HCT116 (cell line): ENCODE measurements around the gene HBE1. TPM values are rescaled to one million over a fixed set of nuclear protein-coding genes. Genes with fewer than 3 reads are reported as not detected.

Experiments used
- ATAC-seq: fragments of 200-7000 bp; cut with Tn5 transposase; 2 replicates; pipeline ENCODE4 v1.9.1; 2020; ENCODE audit warnings: mild to moderate bottlenecking, moderate library complexity
- BruUV-seq: library from RNA; stranded (reverse); fragments of 400-500 nt; replicated peaks from 2 replicates; lab custom pipeline; 2021; lab: Mats Ljungman, UMichigan
- CTCF ChIA-PET: fragments of 300-600 bp; sonication (Branson Sonifier 250); formaldehyde crosslinking; loops from one replicate; lab custom pipeline; 2021; ENCODE audit warnings: antibody characterized with exemption; lab: Charles Lee
- POLR2A ChIA-PET: fragments of 300-600, 350-600 bp; sonication (Branson Sonifier 250); formaldehyde crosslinking; loops from one replicate; lab custom pipeline; 2021; ENCODE audit warnings: antibody characterized with exemption; lab: Charles Lee
- RAD21 ChIA-PET, 2 experiments: fragments of 300-600 bp; sonication (Branson Sonifier 250); formaldehyde crosslinking; loops; one replicate each; lab custom pipeline; 2023; ENCODE audit warnings: low total read pairs in 2 of 2; ENCODE audit not compliant: uncharacterized antibody in 2 of 2, unreplicated experiment in 2 of 2, low non-redundant PET in 1 of 2; lab: Charles Lee
- DNase-seq: peaks from one replicate; pipeline ENCODE4 v3.0.0-alpha.2; 2010; ENCODE audit warnings: low read depth, low spot score
- H2AFZ ChIP-seq: fragments of 200-600 bp; shearing (Covaris generic), sonication (generic); 2 replicates; pipeline ENCODE4 v1.6.1; 2017; ENCODE audit warnings: low read depth, mixed run types, mixed read lengths, antibody characterized with exemption, low read length; ENCODE audit not compliant: poor library complexity, severe bottlenecking
- H3K27ac ChIP-seq: 2 replicates; pipeline ENCODE4 v1.5.1; 2012; ENCODE audit warnings: low read depth, low read length
- H3K27me3 ChIP-seq: fragments of 200-600 bp; sonication (generic); 2 replicates; pipeline ENCODE4 v1.6.1; 2016; ENCODE audit warnings: mixed run types, low read length, mixed read lengths; ENCODE audit not compliant: insufficient read depth
- H3K36me3 ChIP-seq, 2 experiments: fragments of 200-500 bp in 1 of 2; fragments of 200-600 bp in 1 of 2; sonication (Bioruptor generic) in 1 of 2; sonication (generic) in 1 of 2; 2 replicates each; pipeline versions ENCODE4 v1.5.1 to v1.6.1; 2014 to 2016; ENCODE audit warnings: low read length in 2 of 2, inconsistent platforms in 1 of 2, mixed read lengths in 1 of 2, mixed run types in 1 of 2; ENCODE audit not compliant: insufficient read depth in 2 of 2, control insufficient read depth in 1 of 2
- H3K4me1 ChIP-seq, 2 experiments: fragments of 200-600 bp in 1 of 2; sonication (generic) in 1 of 2; 2 replicates each; pipeline versions ENCODE4 v1.5.1 to v1.6.1; 2012 to 2017; ENCODE audit warnings: low read length in 2 of 2, inconsistent platforms in 1 of 2, mild to moderate bottlenecking in 1 of 2, mixed read lengths in 1 of 2, mixed run types in 1 of 2, moderate library complexity in 1 of 2; ENCODE audit not compliant: insufficient read depth in 2 of 2, control insufficient read depth in 1 of 2
- H3K4me2 ChIP-seq: fragments of 200-600 bp; sonication (generic); 2 replicates; pipeline ENCODE4 v1.6.1; 2017; ENCODE audit warnings: mixed run types, low read length, mixed read lengths
- H3K4me3 ChIP-seq, 2 experiments: fragments of 200-600 bp in 1 of 2; sonication (generic) in 1 of 2; replicated peaks in 1 of 2; 2 replicates each; pipeline ENCODE4 v1.5.1; 2011 to 2016; ENCODE audit warnings: low read length in 2 of 2, control low read depth in 1 of 2, low read depth in 1 of 2, mild to moderate bottlenecking in 1 of 2, mixed read lengths in 1 of 2, mixed run types in 1 of 2
- H3K79me2 ChIP-seq: fragments of 200-600 bp; sonication (generic); 2 replicates; pipeline ENCODE4 v1.6.1; 2017; ENCODE audit warnings: mild to moderate bottlenecking, mixed run types, low read length, moderate library complexity, mixed read lengths; ENCODE audit not compliant: insufficient read depth
- H3K9ac ChIP-seq: fragments of 200-600 bp; sonication (generic); 2 replicates; pipeline ENCODE4 v1.6.1; 2016; ENCODE audit warnings: low read length, mixed read lengths
- H3K9me2 ChIP-seq: fragments of 200-600 bp; sonication (generic), shearing (Covaris generic); 2 replicates; pipeline ENCODE4 v1.6.1; 2017; ENCODE audit warnings: mixed run types, mild to moderate bottlenecking, moderate library complexity; ENCODE audit not compliant: insufficient read depth
- H3K9me3 ChIP-seq, 2 experiments: fragments of 200-500 bp in 1 of 2; fragments of 200-600 bp in 1 of 2; sonication (Bioruptor generic) in 1 of 2; sonication (generic) in 1 of 2; 2 replicates each; pipeline ENCODE4 v1.6.1; 2014 to 2017; ENCODE audit warnings: low read length in 2 of 2, mixed read lengths in 2 of 2, inconsistent platforms in 1 of 2, low read depth in 1 of 2, mild to moderate bottlenecking in 1 of 2, mixed run types in 1 of 2, moderate library complexity in 1 of 2; ENCODE audit not compliant: control insufficient read depth in 1 of 2, insufficient read depth in 1 of 2
- H4K20me1 ChIP-seq: fragments of 200-600 bp; sonication (generic), shearing (Covaris generic); 2 replicates; pipeline ENCODE4 v1.6.1; 2017; ENCODE audit warnings: mixed run types, mild to moderate bottlenecking, moderate library complexity; ENCODE audit not compliant: insufficient read depth
- ATF3 ChIP-seq: IDR thresholded peaks from 2 replicates; pipeline ENCODE4 v1.6.1; 2012
- CBX3 ChIP-seq: IDR thresholded peaks from 2 replicates; pipeline ENCODE4 v1.6.1; 2012; ENCODE audit warnings: low read depth
- CTCF ChIP-seq, 3 experiments: fragments of 200-600 bp in 1 of 3; sonication (generic) in 1 of 3; IDR thresholded peaks in 2 of 3; conservative IDR thresholded peaks in 1 of 3; 2 replicates each; pipeline ENCODE4 v1.5.1; 2012 to 2017; ENCODE audit warnings: low read depth in 2 of 3, low read length in 2 of 3, antibody characterized with exemption in 1 of 3, borderline replicate concordance in 1 of 3, control low read depth in 1 of 3, mild to moderate bottlenecking in 1 of 3, mixed read lengths in 1 of 3, mixed run types in 1 of 3, moderate library complexity in 1 of 3; ENCODE audit not compliant: insufficient read depth in 1 of 3
- ELF1 ChIP-seq: IDR thresholded peaks from 2 replicates; pipeline ENCODE4 v1.6.1; 2012; ENCODE audit warnings: low read depth, borderline replicate concordance
- EZH2 ChIP-seq: fragments of 200-600 bp; sonication (generic); IDR thresholded peaks from 2 replicates; pipeline ENCODE4 v1.6.1; 2017; ENCODE audit warnings: antibody characterized with exemption, mixed run types
- EZH2phosphoT487 ChIP-seq: fragments of 200-600 bp; IDR thresholded peaks from 2 replicates; pipeline ENCODE4 v1.6.1; 2018; ENCODE audit warnings: antibody characterized with exemption, borderline replicate concordance
- MAX ChIP-seq: IDR thresholded peaks from 2 replicates; pipeline ENCODE4 v1.6.1; 2012
- POLR2A ChIP-seq: IDR thresholded peaks from 2 replicates; pipeline ENCODE4 v1.7.0; 2011; ENCODE audit warnings: borderline replicate concordance; ENCODE audit not compliant: insufficient read depth, insufficient read length; ENCODE audit errors: extremely low read depth
- POLR2AphosphoS5 ChIP-seq: IDR thresholded peaks from 2 replicates; pipeline ENCODE4 v1.6.1; 2011; ENCODE audit warnings: mild to moderate bottlenecking, low read depth, low read length, moderate library complexity
- RAD21 ChIP-seq: IDR thresholded peaks from 2 replicates; pipeline ENCODE4 v1.6.1; 2012; ENCODE audit warnings: low read depth, mild to moderate bottlenecking
- SIN3A ChIP-seq: IDR thresholded peaks from 2 replicates; pipeline ENCODE4 v1.6.1; 2012; ENCODE audit warnings: low read depth
- SP1 ChIP-seq: IDR thresholded peaks from 2 replicates; pipeline ENCODE4 v1.6.1; 2012; ENCODE audit warnings: low read depth
- YY1 ChIP-seq: IDR thresholded peaks from 2 replicates; pipeline ENCODE4 v1.6.1; 2011; ENCODE audit warnings: low read length, low read depth, moderate library complexity, mild to moderate bottlenecking; ENCODE audit not compliant: insufficient replicate concordance; ENCODE audit errors: extremely low read depth
- ZBTB33 ChIP-seq: IDR thresholded peaks from 2 replicates; pipeline ENCODE4 v1.6.1; 2011; ENCODE audit warnings: mild to moderate bottlenecking, low read length, moderate library complexity; ENCODE audit not compliant: insufficient replicate concordance; ENCODE audit errors: extremely low read depth
- ZFX ChIP-seq: fragments of 450-650 bp; IDR thresholded peaks from 2 replicates; pipeline ENCODE4 v1.6.1; 2017
- ZNF274 ChIP-seq: fragments of 200-500 bp; sonication (Bioruptor generic); IDR thresholded peaks from 2 replicates; pipeline ENCODE4 v1.6.1; 2014; ENCODE audit warnings: mild to moderate bottlenecking, low read depth, low read length, inconsistent platforms
- intact Hi-C: fragments of 100-400 bp; cut with micrococcal nuclease; formaldehyde crosslinking; loops from 2 replicates; pipeline ENCODE4 v1.10.0; 2022
- total RNA-seq: library from RNA; stranded (reverse); gene quantifications from one replicate; pipeline ENCODE4 v1.2.1, GENCODE V29; 2021; ENCODE audit not compliant: unreplicated experiment

The HBE1 gene
- total RNA-seq, 1 experiment from 2014 or later: 212 TPM

- no peaks in the 10 kb centered on the region for H3K79me2 ChIP-seq
- ChIA-PET RAD21 (no interaction called here), POLR2A (no interaction called here), CTCF (no interaction called here)
- H3K9ac ChIP-seq: no peak overlapping the region
- no TSS peak for BruUV-seq
- no peak overlapping the region for H3K4me2 ChIP-seq
- no peaks in the 10 kb centered on the region for H4K20me1 ChIP-seq
- ATAC-seq (no peak), DNase-seq (no peak)
- TF ChIP-seq ZBTB33 (no peak), POLR2AphosphoS5 (no peak), SIN3A (no peak), RAD21 (no peak), EZH2phosphoT487 (no peak), POLR2A (no peak), YY1 (no peak)
- H3K4me1 ChIP-seq: no peaks in the 10 kb centered on the region
- H3K36me3 ChIP-seq: no peaks in the 10 kb centered on the region
- H3K4me3 ChIP-seq: no peak overlapping the region
- H3K27me3 ChIP-seq: peaks cover 71% of the 10 kb centered on the region
- H2AFZ ChIP-seq: no peak overlapping the region
- no peaks in the 10 kb centered on the region for H3K9me3 ChIP-seq
- H3K9me2 ChIP-seq: no peaks in the 10 kb centered on the region
- intact Hi-C loops: no loop called here
- no peak overlapping the region for H3K27ac ChIP-seq
Measured at GRCh38 chr11:5241458-5241857, 28.3 kb downstream of the HBE1 start.

- Histone ChIP-seq H3K4me2 (no peak overlapping the region), H3K9me3 (no peaks in the 10 kb centered on the region), H2AFZ (no peak overlapping the region), H3K4me3 (no peak overlapping the region), H3K79me2 (no peaks in the 10 kb centered on the region), H3K9ac (no peak overlapping the region), H3K27me3 (peaks cover 72% of the 10 kb centered on the region), H3K9me2 (no peaks in the 10 kb centered on the region), H4K20me1 (no peaks in the 10 kb centered on the region), H3K27ac (no peak overlapping the region), H3K4me1 (no peaks in the 10 kb centered on the region), H3K36me3 (no peaks in the 10 kb centered on the region)
- RAD21 ChIA-PET: no interaction called here
- ATAC-seq: no peak
- CTCF ChIA-PET: no interaction called here
- POLR2A ChIA-PET: no interaction called here
- no peak for DNase-seq
- no TSS peak for BruUV-seq
- intact Hi-C loops: no loop called here
- TF ChIP-seq MAX: no peak
- no peak for TF ChIP-seq ELF1
- no peak for TF ChIP-seq YY1
- TF ChIP-seq EZH2: no peak
- no peak for TF ChIP-seq CTCF (IDR thresholded peaks at IDR 0.05 in 2 of 3, conservative IDR thresholded peaks at IDR 0.05 in 1 of 3; ENCODE audit: borderline replicate concordance in 1 of 3, insufficient read depth in 1 of 3, low read depth in 2 of 3, low read length in 2 of 3)
- TF ChIP-seq ZFX: no peak
- no peak for TF ChIP-seq POLR2AphosphoS5
- no peak for TF ChIP-seq ZNF274
- no peak for TF ChIP-seq CBX3
- TF ChIP-seq EZH2phosphoT487: no peak
- TF ChIP-seq SP1: no peak
- no peak for TF ChIP-seq ATF3
Measured at GRCh38 chr11:5240458-5240857, 29.3 kb downstream of the HBE1 start.
